NCI-H2227 (cell line): ENCODE data around the gene RNU6-8.
A peak's percentile ranks its signal among the peaks of the same experiment; 100 is the strongest.

Source experiments
- DNase-seq: peaks from one replicate; lab custom pipeline; 2025; ENCODE audit not compliant: unreplicated experiment; lab: John Stamatoyannopoulos, UW

The RNU6-8 gene

GRCh38 chr14:32202998-32203882 is at the start of gene RNU6-8:
Gene RNU6-8, minus strand, starts transcription at chr14:32203269.
- peak; percentile 95 for DNase-seq

- DNase-seq: peak; percentile 84
Measured at GRCh38 chr14:32252030-32252670, 49.1 kb upstream of the RNU6-8 start.

GRCh38 chr14:32251530-32251929 is 48.5 kb upstream of the RNU6-8 start:
- no peak for DNase-seq

DNA sequence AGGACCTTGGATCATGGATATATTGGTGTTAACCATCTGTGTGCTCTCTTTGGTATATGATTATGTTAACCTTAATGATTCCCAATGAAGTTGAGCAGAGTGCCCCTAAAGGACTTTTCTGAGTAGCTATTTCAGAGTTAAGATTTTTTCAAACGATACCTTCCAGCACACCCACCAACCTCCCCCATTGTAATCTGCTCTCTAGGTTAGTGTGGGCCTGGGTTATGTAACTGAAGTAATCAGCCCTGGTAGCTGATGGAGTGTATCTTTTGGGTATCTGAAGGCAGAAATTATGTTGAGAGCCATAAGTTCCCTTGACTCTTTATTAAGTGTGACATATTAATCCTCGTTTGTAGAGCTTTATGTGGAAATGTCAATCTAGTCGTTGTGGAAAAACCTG is 47.6 kb upstream of the RNU6-8 start:
- DNase-seq: no peak

- no peak for DNase-seq
Measured at GRCh38 chr14:32249780-32250179, 46.7 kb upstream of the RNU6-8 start.

GRCh38 chr14:32249371-32249770 is 46.3 kb upstream of the RNU6-8 start:
- no peak for DNase-seq

DNA sequence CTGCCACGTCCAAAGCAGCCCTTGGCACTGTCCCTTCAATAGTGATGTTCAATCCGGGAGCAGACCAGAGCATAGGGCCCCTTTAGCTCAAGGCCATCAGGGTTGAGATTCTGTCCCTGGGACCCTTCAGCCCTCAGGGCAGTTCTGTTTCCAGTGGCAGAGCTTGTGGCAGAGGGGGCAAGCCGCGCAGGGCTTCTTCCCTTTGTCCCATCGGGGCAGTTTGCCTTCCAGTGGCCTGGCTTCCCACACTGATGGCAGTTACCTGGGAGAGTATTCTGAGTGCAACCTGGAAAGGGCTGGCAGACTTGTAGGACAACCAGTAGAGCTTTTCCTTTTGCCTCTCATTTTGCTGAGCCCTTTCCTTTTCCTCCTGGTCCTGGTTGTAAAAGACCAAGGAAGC is 43.7 kb upstream of the RNU6-8 start:
- no peak for DNase-seq

GRCh38 chr14:32244404-32244803 is 41.3 kb upstream of the RNU6-8 start:
- no peak for DNase-seq

- DNase-seq: no peak
Measured at GRCh38 chr14:32233260-32233659, 30.2 kb upstream of the RNU6-8 start.

- no peak for DNase-seq
Measured at GRCh38 chr14:32232481-32232880, 29.4 kb upstream of the RNU6-8 start.

DNA sequence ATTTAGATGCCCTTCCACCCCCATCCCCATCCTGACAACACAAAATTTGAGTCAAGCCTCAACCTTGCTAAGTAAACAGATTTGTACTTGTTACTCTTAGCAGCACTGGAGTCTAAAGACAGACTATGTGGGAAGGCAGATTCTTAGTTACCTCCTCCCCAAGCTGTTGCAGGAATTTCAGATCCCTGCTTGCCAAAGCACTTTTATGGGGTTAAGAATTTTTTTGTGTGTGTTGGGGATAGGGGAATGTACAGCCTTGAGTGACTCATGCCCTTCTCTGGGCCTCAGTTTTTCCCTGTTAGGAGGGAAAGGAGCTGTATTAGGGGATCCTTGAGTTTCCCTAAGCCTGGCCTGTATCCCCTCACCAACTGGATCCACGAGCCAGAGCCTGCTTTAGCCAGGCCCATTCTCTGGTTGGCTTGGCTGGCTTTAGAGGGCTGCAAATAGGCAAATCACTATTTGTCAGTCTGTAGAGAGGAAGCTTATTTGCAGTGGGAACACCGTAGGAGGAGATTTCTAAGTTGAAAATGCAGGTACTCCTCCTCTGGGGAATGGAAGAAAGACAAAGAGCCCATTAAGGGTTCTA is 27.7 kb upstream of the RNU6-8 start:
- no peak for DNase-seq

GRCh38 chr14:32230181-32230580 is 27.1 kb upstream of the RNU6-8 start:
- DNase-seq: no peak

GRCh38 chr14:32226056-32226455 is 23.0 kb upstream of the RNU6-8 start:
- no peak for DNase-seq

- no peak for DNase-seq
Measured at GRCh38 chr14:32225378-32225920, 22.4 kb upstream of the RNU6-8 start.

DNA sequence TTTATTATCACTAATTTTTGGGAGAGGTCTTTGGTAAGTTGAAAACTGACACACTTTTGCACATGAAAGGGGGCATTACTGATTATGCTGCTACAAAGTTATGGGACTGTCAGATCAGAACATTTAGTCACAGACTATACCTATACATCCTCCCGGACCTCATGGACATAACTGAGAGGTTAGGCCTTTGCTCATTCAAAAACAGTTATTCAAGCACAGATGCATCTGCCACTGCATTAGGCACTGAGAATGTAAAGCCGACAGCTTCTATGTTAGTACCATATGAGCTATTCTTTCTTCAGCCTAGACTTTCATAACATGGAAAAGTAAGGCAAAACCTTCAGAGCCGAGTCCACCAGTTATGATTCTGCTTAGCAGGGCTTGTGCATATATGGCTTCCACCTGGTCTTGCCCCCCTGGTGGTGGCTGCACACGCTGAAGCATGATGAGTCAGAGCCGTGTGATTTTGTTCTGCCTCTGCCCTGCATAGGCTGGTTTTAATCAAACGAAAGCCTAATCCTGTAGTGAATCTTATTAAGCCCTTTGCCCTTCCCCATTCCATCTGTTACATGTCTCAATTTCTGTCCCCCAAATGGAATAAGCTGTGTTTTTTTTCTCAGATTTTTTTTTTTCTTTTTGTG is 21.8 kb upstream of the RNU6-8 start:
- peak; percentile 57 for DNase-seq

- peak; percentile 41 for DNase-seq
Measured at GRCh38 chr14:32217301-32217700, 14.2 kb upstream of the RNU6-8 start.

DNA sequence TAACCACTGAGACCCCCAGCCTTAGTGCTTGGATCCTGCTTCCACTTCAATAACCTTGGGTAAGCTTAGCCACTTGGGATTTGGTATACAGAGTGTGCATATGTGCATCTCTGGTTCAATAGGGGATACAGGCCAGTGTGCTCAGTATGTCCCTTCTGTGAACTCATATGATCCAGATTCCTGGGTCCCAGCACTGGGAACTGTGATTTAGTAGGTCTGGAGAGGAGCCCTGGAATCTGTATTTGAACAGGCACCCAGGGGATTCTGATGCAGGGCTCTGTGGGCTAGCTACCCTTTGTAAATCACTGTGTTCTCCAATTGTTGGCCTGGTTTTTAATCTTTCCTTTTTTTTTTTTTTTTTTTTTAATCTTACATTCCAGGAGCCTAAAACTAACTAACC is 9.8 kb upstream of the RNU6-8 start:
- no peak for DNase-seq

GRCh38 chr14:32211068-32211404 is 8.0 kb upstream of the RNU6-8 start:
- DNase-seq: no peak

DNA sequence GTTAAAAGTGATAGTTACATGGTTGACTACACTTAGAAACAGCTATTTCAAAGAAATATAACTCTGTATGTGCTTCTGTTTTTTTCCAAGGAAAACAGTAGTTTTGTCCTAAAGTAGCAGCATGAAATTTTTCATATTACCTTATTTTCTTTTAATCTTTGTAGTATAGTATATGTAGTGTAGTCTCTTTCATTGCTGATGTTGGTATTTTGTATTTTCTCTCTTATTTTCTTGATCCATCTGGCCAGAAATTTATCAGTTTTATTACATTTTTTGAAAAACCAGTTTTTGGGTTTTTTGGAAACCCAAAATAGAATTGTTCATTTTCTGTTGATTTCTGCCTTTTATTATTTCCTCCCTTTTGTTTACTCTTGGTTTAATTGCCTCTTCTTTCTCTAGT is 6.4 kb upstream of the RNU6-8 start:
- DNase-seq: no peak

DNA sequence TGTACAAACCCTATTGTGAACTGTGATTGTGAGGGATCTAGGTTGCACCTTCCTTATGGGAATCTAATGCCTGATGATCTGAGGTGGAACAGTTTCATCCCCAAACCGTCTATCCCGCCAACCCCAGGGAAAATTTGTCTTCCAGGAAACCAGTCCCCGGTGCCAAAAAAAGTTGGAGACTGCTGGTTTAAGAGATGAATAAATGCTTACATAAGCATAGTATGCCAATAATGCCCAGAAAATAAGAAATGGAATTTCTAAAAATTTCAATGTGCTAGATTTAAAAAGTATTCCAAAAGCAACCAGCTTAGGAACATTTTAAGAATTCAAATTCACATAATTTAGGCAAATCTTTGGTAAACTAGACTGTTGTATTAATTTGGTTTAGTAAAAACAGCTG is 5.4 kb upstream of the RNU6-8 start:
- DNase-seq: no peak

- no peak for DNase-seq
Measured at GRCh38 chr14:32206552-32206951, 3.5 kb upstream of the RNU6-8 start.
